ENCODE data around the gene LRRIQ4. TPM values are rescaled to one million over a fixed set of nuclear protein-coding genes. Genes with fewer than 3 reads are reported as not detected.

Gene LRRIQ4
- polyA plus RNA-seq, 3 donors, result not detected

DNA sequence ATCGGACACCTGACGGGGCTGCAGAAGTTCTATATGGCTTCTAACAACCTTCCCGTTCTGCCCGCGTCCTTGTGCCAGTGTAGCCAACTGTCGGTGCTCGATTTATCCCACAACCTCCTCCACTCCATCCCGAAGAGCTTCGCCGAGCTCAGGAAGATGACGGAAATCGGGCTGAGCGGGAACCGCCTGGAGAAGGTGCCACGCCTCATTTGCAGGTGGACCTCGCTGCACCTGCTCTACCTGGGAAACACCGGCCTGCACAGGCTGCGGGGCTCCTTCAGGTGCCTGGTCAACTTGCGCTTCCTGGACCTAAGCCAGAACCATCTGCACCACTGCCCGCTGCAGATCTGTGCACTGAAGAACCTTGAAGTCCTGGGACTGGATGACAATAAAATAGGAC is 9.9 kb downstream of the LRRIQ4 start:
- TF ChIP-seq, protein P1, sequence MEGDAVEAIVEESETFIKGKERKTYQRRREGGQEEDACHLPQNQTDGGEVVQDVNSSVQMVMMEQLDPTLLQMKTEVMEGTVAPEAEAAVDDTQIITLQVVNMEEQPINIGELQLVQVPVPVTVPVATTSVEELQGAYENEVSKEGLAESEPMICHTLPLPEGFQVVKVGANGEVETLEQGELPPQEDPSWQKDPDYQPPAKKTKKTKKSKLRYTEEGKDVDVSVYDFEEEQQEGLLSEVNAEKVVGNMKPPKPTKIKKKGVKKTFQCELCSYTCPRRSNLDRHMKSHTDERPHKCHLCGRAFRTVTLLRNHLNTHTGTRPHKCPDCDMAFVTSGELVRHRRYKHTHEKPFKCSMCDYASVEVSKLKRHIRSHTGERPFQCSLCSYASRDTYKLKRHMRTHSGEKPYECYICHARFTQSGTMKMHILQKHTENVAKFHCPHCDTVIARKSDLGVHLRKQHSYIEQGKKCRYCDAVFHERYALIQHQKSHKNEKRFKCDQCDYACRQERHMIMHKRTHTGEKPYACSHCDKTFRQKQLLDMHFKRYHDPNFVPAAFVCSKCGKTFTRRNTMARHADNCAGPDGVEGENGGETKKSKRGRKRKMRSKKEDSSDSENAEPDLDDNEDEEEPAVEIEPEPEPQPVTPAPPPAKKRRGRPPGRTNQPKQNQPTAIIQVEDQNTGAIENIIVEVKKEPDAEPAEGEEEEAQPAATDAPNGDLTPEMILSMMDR (IDR thresholded peaks at IDR 0.05), result no peak
- H3K4me3 ChIP-seq (replicated peaks in 1 of 3; ENCODE audit: low read depth in 2 of 3, low read length in 3 of 3), result no peak overlapping the region
- H3K9me3 ChIP-seq (replicated peaks in 1 of 2; ENCODE audit: control insufficient read depth in 1 of 2, insufficient read depth in 1 of 2, low read length in 2 of 2), result no peaks in the 10 kb centered on the region
- no peak overlapping the region for H3K4me2 ChIP-seq (replicated peaks; ENCODE audit: extremely low read depth, low read length, poor library complexity, severe bottlenecking)
- H3K27ac ChIP-seq (ENCODE audit: low read depth in 1 of 2, low read length in 2 of 2), result no peak overlapping the region
- no peak overlapping the region for H3K27ac Mint-ChIP-seq
- no peak overlapping the region for H3K9ac ChIP-seq (ENCODE audit: insufficient read depth, low read length, poor library complexity, severe bottlenecking)
- H3K4me3 Mint-ChIP-seq, result no peak overlapping the region
- H3K9me3 Mint-ChIP-seq, result peaks cover 0 to 2% (median 0%) of the 10 kb centered on the region in 7 donors
- DNase-seq, result no peak
- no peaks in the 10 kb centered on the region for H3K79me2 ChIP-seq (ENCODE audit: insufficient read depth, low read length)
- H3K4me1 Mint-ChIP-seq, result no peaks in the 10 kb centered on the region
- 98% methylated on average over 19 of the region's 20 CpGs for WGBS (ENCODE audit: insufficient coverage)
- H3K4me1 ChIP-seq (ENCODE audit: control insufficient read depth in 1 of 2, insufficient read depth in 2 of 2, low read length in 2 of 2), result no peaks in the 10 kb centered on the region
- intact Hi-C loops (cut with micrococcal nuclease), result no loop called here
- no peaks in the 10 kb centered on the region for H3K36me3 Mint-ChIP-seq
- peaks cover 1 to 4% (median 3%) of the 10 kb centered on the region in 3 donors for H3K27me3 Mint-ChIP-seq (ENCODE audit: low read depth in 3 of 3)
- H4K20me1 ChIP-seq (ENCODE audit: insufficient read depth, low read length), result no peaks in the 10 kb centered on the region
- H2AFZ ChIP-seq (ENCODE audit: insufficient read depth, low read depth, low read length, poor library complexity, severe bottlenecking), result no peak overlapping the region
- H3K36me3 ChIP-seq (replicated peaks in 1 of 2; ENCODE audit: control insufficient read depth in 1 of 2, insufficient read depth in 2 of 2, low read length in 2 of 2), result no peaks in the 10 kb centered on the region
- no peaks in the 10 kb centered on the region for H3K27me3 ChIP-seq (ENCODE audit: control insufficient read depth in 2 of 2, insufficient read depth in 2 of 2, low read length in 2 of 2)

DNA sequence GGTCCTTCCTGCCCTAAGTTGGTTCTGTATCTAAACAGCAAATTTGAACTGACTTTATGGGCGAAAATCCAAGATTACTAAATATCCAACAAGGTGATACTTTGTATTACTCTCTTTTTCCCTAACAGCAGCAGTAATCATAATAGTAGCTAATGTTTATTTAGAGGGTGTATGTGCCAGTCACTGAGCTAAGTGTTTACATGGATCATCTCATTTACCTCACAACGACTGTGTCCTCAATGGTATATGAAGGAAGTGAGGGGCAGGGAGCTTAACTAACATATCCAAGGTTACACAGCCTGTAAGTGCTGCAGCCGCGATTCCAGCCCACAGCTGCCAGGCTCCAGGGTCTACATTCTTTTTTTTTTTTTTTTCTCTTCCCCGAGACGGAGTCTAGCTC is 10.3 kb downstream of the LRRIQ4 start:
- H3K4me1 Mint-ChIP-seq, result no peaks in the 10 kb centered on the region
- Histone ChIP-seq H3K36me3 (replicated peaks in 1 of 2; ENCODE audit: control insufficient read depth in 1 of 2, insufficient read depth in 2 of 2, low read length in 2 of 2) (no peaks in the 10 kb centered on the region), H3K4me1 (ENCODE audit: control insufficient read depth in 1 of 2, insufficient read depth in 2 of 2, low read length in 2 of 2) (no peaks in the 10 kb centered on the region), H3K4me2 (replicated peaks; ENCODE audit: extremely low read depth, low read length, poor library complexity, severe bottlenecking) (no peak overlapping the region), H3K4me3 (replicated peaks in 1 of 3; ENCODE audit: low read depth in 2 of 3, low read length in 3 of 3) (no peak overlapping the region), H3K9ac (ENCODE audit: insufficient read depth, low read length, poor library complexity, severe bottlenecking) (no peak overlapping the region), H3K27ac (ENCODE audit: low read depth in 1 of 2, low read length in 2 of 2) (no peak overlapping the region), H3K27me3 (ENCODE audit: control insufficient read depth in 2 of 2, insufficient read depth in 2 of 2, low read length in 2 of 2) (no peaks in the 10 kb centered on the region), H3K79me2 (ENCODE audit: insufficient read depth, low read length) (no peaks in the 10 kb centered on the region), H2AFZ (ENCODE audit: insufficient read depth, low read depth, low read length, poor library complexity, severe bottlenecking) (no peak overlapping the region), H4K20me1 (ENCODE audit: insufficient read depth, low read length) (no peaks in the 10 kb centered on the region), H3K9me3 (replicated peaks in 1 of 2; ENCODE audit: control insufficient read depth in 1 of 2, insufficient read depth in 1 of 2, low read length in 2 of 2) (no peaks in the 10 kb centered on the region)
- H3K27me3 Mint-ChIP-seq (ENCODE audit: low read depth in 3 of 3), result peaks cover 1 to 4% (median 3%) of the 10 kb centered on the region in 3 donors
- intact Hi-C loops (cut with micrococcal nuclease), result no loop called here
- 93% methylated on average over 4 of the region's 6 CpGs for WGBS (ENCODE audit: insufficient coverage)
- H3K36me3 Mint-ChIP-seq, result no peaks in the 10 kb centered on the region
- DNase-seq, result no peak
- TF ChIP-seq, protein P1 (IDR thresholded peaks at IDR 0.05), result no peak
- no peak overlapping the region for H3K4me3 Mint-ChIP-seq
- peaks cover 0 to 2% (median 0%) of the 10 kb centered on the region in 7 donors for H3K9me3 Mint-ChIP-seq
- H3K27ac Mint-ChIP-seq, result no peak overlapping the region

All from CD14-positive monocyte (primary cell).